PC-3 (cell line): ENCODE measurements around the gene TM9SF4.

ENCODE experiments used
- CTCF ChIP-seq: fragments of 300-600 bp; sonication (generic); conservative IDR thresholded peaks from 2 replicates; pipeline ENCODE4 v1.5.1; 2017; ENCODE audit warnings: antibody characterized with exemption, low read depth, mild to moderate bottlenecking, low read length
- EZH2 ChIP-seq: fragments of 300-600 bp; sonication (generic); IDR thresholded peaks from one replicate; pipeline ENCODE4 v1.6.1; 2017; ENCODE audit warnings: antibody characterized with exemption, mild to moderate bottlenecking, low read length; ENCODE audit not compliant: unreplicated experiment
- EZH2phosphoT487 ChIP-seq: fragments of 300-600 bp; sonication (generic); IDR thresholded peaks from 2 replicates; pipeline ENCODE4 v1.6.1; 2018; ENCODE audit warnings: mild to moderate bottlenecking, antibody characterized with exemption, low read length, borderline replicate concordance

DNA sequence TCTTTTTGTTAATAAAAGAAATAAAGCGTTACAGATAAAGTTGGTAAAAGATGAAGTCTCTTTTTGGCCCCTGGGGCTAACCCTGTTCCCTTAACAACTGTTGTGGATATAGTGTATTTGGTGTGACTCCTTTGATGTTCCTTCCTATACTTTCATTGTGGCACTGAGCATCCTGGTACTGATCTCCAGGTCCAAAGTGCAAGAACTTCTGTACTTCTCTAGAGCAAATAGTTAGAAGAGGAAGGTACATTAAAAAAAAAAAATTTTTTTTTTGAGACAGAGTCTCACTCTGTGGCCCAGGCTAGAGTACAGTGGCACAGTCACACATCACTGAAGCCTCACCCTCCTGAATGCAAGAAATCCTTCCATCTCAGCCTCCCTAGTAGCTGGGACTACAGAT lies 104.4 kb downstream of the TM9SF4 start:
- TF ChIP-seq CTCF (no peak), EZH2phosphoT487 (no peak), EZH2 (no peak)
